Chondrocyte (in vitro differentiated cells): ENCODE data around the gene DNAAF2. TPM values are rescaled to one million over a fixed set of nuclear protein-coding genes. Genes with fewer than 3 reads are reported as not detected.

Experiments used
- DNase-seq: peaks from one replicate; pipeline ENCODE4 v3.0.0; 2021; ENCODE audit warnings: mixed read lengths, low spot score
- H3K27ac Mint-ChIP-seq: one replicate; pipeline ENCODE4 v1.8.0; 2021; ENCODE audit warnings: mild to moderate bottlenecking, moderate library complexity, mixed read lengths; ENCODE audit not compliant: unreplicated experiment
- H3K27me3 Mint-ChIP-seq: 2 replicates; pipeline ENCODE4 v1.8.0; 2021; ENCODE audit warnings: low read depth, mixed read lengths
- H3K36me3 Mint-ChIP-seq: 2 replicates; pipeline ENCODE4 v1.8.0; 2021; ENCODE audit warnings: low read depth, mixed read lengths
- H3K4me1 Mint-ChIP-seq: 2 replicates; pipeline ENCODE4 v1.8.0; 2021; ENCODE audit warnings: low read depth, mild to moderate bottlenecking, mixed read lengths
- H3K4me3 Mint-ChIP-seq: one replicate; pipeline ENCODE4 v1.8.0; 2021; ENCODE audit warnings: mild to moderate bottlenecking, moderate library complexity, mixed read lengths; ENCODE audit not compliant: unreplicated experiment
- H3K9me3 Mint-ChIP-seq: 2 replicates; pipeline ENCODE4 v1.8.0; 2021; ENCODE audit warnings: low read depth, mixed read lengths
- total RNA-seq: library from RNA; stranded (reverse); gene quantifications from 3 replicates; pipeline ENCODE4 v1.2.1, GENCODE V29; 2021
- TF ChIP-seq, protein P1 (sequence below): fragments of 200-600 bp; sonication (generic); IDR thresholded peaks from 2 replicates; pipeline ENCODE4 v1.5.0; 2021; ENCODE audit warnings: antibody characterized with exemption, mild to moderate bottlenecking, moderate library complexity

Gene DNAAF2
- total RNA-seq, 1 donor from 2014 or later = 5.5 TPM

DNA sequence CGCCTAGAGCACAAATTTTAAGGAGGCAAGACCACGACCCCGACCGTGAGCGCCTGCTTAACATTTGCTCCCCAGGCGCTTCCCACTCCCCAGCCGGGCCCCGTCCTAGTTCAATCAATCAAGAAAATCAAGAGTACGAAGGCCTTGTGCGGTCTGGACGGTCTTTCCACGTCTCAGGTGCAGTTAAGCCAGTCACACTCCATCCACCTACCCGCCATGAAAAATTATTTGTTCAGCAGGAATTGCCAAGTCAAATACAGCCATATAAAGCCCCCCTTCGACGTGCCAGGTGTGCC, 36.9 kb downstream of the DNAAF2 start:
- no peaks in the 10 kb centered on the region for H3K9me3 Mint-ChIP-seq
- peak overlapping the region; percentile 98 for H3K4me3 Mint-ChIP-seq
- no peaks in the 10 kb centered on the region for H3K27me3 Mint-ChIP-seq
- TF ChIP-seq, protein P1, sequence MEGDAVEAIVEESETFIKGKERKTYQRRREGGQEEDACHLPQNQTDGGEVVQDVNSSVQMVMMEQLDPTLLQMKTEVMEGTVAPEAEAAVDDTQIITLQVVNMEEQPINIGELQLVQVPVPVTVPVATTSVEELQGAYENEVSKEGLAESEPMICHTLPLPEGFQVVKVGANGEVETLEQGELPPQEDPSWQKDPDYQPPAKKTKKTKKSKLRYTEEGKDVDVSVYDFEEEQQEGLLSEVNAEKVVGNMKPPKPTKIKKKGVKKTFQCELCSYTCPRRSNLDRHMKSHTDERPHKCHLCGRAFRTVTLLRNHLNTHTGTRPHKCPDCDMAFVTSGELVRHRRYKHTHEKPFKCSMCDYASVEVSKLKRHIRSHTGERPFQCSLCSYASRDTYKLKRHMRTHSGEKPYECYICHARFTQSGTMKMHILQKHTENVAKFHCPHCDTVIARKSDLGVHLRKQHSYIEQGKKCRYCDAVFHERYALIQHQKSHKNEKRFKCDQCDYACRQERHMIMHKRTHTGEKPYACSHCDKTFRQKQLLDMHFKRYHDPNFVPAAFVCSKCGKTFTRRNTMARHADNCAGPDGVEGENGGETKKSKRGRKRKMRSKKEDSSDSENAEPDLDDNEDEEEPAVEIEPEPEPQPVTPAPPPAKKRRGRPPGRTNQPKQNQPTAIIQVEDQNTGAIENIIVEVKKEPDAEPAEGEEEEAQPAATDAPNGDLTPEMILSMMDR = no peak
- H3K36me3 Mint-ChIP-seq = no peaks in the 10 kb centered on the region
- peak overlapping the region; percentile 97 for H3K27ac Mint-ChIP-seq
- H3K4me1 Mint-ChIP-seq = peaks cover 28% of the 10 kb centered on the region
- no peak for DNase-seq

DNA sequence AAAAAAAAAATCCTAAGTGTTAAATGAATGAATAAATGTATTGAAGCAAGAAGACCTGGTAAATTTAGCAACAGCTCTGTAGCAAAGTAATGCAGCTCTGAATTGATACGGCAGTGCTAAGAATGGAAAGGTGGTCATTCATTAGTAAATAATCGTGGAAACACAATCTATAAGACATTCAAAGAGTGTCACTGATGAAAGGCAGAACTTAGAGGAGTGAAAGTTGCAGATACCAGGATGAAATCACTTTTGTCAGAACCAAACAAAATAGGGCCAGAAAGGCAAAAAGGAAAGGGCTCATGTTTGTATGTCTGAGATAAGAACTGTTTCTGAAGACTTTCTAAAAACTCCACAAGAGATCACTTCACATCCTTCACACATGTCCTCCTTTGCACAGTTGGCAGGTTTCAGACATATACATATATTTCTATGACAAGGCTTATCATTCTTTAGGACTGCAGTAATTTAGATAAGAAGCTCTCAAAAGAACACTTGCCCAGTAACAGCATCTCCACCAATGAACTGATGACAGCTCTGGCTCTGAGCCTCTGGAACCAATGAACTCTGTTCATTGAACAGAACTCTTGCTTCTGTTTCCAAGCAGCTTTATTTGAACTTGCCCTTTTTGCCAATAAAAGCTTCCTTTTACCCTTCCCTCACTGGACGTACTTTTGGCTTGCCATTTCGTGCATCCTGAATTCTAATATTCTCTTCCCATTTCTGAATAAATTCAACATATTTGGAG, 40.5 kb downstream of the DNAAF2 start:
- no peak overlapping the region for H3K27ac Mint-ChIP-seq
- peaks cover 20% of the 10 kb centered on the region for H3K4me1 Mint-ChIP-seq
- no peaks in the 10 kb centered on the region for H3K36me3 Mint-ChIP-seq
- no peak overlapping the region for H3K4me3 Mint-ChIP-seq
- H3K27me3 Mint-ChIP-seq = no peaks in the 10 kb centered on the region
- TF ChIP-seq, protein P1 = no peak
- DNase-seq = no peak
- H3K9me3 Mint-ChIP-seq = no peaks in the 10 kb centered on the region

DNA sequence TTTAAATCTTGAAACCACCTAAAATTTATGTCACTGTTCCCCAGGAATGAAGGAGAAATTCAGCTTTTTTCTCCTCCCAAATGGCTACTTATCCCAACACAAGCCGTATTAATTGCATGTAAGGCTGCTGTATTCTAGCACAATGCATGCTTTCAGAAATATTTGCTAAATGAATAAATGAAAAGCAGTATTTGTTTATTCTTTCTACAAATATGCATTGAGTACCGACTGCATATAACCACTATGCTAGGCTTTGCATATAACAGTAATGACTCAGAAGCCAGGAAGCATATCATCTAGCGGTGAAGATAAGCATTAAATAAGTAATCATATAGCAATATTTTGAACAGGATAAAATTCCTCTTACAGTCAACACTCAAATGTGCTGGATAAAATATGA, 42.0 kb downstream of the DNAAF2 start:
- Mint-ChIP-seq H3K4me3 (no peak overlapping the region), H3K9me3 (no peaks in the 10 kb centered on the region), H3K27ac (no peak overlapping the region), H3K4me1 (peaks cover 16% of the 10 kb centered on the region), H3K36me3 (no peaks in the 10 kb centered on the region), H3K27me3 (no peaks in the 10 kb centered on the region)
- no peak for DNase-seq
- TF ChIP-seq, protein P1 = no peak

DNA sequence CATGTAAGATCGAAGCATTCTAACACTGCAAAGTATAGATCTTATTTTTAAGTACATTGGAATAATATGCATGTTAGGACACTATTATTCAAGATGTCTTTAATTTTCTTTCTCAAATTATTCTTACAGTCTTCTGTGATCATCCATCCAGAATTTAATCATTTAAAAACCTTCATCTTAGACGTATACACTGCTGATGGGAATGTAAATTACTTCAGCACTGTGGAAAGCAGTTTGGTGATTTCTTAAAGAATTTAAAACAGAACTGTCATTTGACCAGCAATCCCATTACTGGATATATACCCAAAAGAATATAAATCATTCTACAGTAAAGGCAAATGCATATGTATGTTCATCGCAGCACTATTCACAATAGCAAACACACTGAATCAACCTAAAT, 45.7 kb downstream of the DNAAF2 start:
- H3K36me3 Mint-ChIP-seq = no peaks in the 10 kb centered on the region
- no peak for DNase-seq
- H3K4me3 Mint-ChIP-seq = no peak overlapping the region

DNA sequence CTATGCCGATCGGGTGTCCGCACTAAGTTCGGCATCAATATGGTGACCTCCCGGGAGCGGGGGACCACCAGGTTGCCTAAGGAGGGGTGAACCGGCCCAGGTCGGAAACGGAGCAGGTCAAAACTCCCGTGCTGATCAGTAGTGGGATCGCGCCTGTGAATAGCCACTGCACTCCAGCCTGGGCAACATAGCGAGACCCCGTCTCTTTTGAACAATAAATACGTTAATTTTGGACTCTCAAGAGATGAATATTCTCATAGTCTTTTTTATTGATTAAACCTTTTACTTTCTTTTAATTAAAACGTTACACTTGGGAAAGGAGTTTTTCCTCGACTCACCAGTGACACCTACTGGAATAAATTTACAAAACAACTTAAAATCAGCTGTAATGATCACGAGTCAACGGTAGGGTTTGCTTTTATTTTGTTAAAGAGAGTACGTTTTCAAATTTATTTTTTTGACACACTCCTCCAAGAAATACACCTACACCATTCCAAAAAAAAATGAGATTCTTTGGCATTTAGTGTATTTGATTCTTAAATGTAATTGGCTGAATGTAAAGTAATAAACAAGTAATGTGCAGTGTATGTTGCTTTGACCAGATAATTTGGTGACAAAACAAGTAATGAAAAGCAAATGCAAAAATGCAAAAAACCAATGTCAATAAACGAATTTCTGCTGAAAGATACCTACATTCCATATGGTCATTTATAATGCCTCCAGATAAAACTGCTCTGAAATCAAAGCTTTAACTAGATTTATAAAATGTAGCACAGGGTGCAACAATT, 48.2 kb downstream of the DNAAF2 start:
- no peaks in the 10 kb centered on the region for H3K27me3 Mint-ChIP-seq

More for the DNA sequence above, 45.7 kb downstream of the DNAAF2 start:
- Mint-ChIP-seq H3K4me1 (peaks cover 23% of the 10 kb centered on the region), H3K27me3 (no peaks in the 10 kb centered on the region), H3K9me3 (no peaks in the 10 kb centered on the region), H3K27ac (no peak overlapping the region)
- TF ChIP-seq, protein P1 = no peak

More for the DNA sequence above, 48.2 kb downstream of the DNAAF2 start:
- Mint-ChIP-seq H3K27ac (peak overlapping the region; percentile 98), H3K4me3 (peak overlapping the region; percentile 91), H3K36me3 (peaks cover 11% of the 10 kb centered on the region), H3K9me3 (no peaks in the 10 kb centered on the region), H3K4me1 (peaks cover 40% of the 10 kb centered on the region)
- TF ChIP-seq, protein P1 = peak; percentile 98
- no peak for DNase-seq
